Measurements from ENCODE around the gene MELK. TPM values are rescaled to one million over a fixed set of nuclear protein-coding genes. Genes with fewer than 3 reads are reported as not detected.

MELK gene
- polyA plus RNA-seq, 1 donor from 2014 or later, result 1.8 TPM

- H3K79me2 ChIP-seq (replicated peaks; ENCODE audit: insufficient read depth, low read length), result no peaks in the 10 kb centered on the region
- no peak overlapping the region for H3K4me3 ChIP-seq (ENCODE audit: low read length)
- no peak overlapping the region for H2AFZ ChIP-seq (ENCODE audit: low read depth, low read length)
- no peaks in the 10 kb centered on the region for H3K27me3 ChIP-seq (ENCODE audit: insufficient read depth, low read depth, low read length)
- H3K36me3 ChIP-seq (ENCODE audit: insufficient read depth, low read length), result no peaks in the 10 kb centered on the region
- H3K9me3 ChIP-seq (ENCODE audit: low read length), result no peaks in the 10 kb centered on the region
- H3K4me2 ChIP-seq (ENCODE audit: low read length), result no peak overlapping the region
- H3K9me2 ChIP-seq (ENCODE audit: insufficient read depth, low read length), result no peaks in the 10 kb centered on the region
- H3F3A ChIP-seq (ENCODE audit: insufficient read depth, low read length, poor library complexity, severe bottlenecking), result no peaks in the 10 kb centered on the region
- no peak for TF ChIP-seq MXI1 (conservative IDR thresholded peaks at IDR 0.05; ENCODE audit: poor library complexity, severe bottlenecking)
- no peak for TF ChIP-seq POLR2AphosphoS5 (IDR thresholded peaks at IDR 0.05)
- TF ChIP-seq TAF1 (IDR thresholded peaks at IDR 0.05; ENCODE audit: low read depth), result no peak
- no peak for TF ChIP-seq SMC3 (conservative IDR thresholded peaks at IDR 0.05; ENCODE audit: poor library complexity)
- H3K9ac ChIP-seq (ENCODE audit: low read length), result no peak overlapping the region
- no peak overlapping the region for H3K27ac ChIP-seq (ENCODE audit: low read length)
- no peaks in the 10 kb centered on the region for H4K20me1 ChIP-seq (ENCODE audit: insufficient read depth)
Observed at GRCh38 chr9:36592801-36593583, 20.3 kb downstream of the MELK start.

- Histone ChIP-seq H3K79me2 (replicated peaks; ENCODE audit: insufficient read depth, low read length) (no peaks in the 10 kb centered on the region), H3K36me3 (ENCODE audit: insufficient read depth, low read length) (no peaks in the 10 kb centered on the region), H4K20me1 (ENCODE audit: insufficient read depth) (no peaks in the 10 kb centered on the region), H3F3A (ENCODE audit: insufficient read depth, low read length, poor library complexity, severe bottlenecking) (no peaks in the 10 kb centered on the region), H3K9me3 (ENCODE audit: low read length) (no peaks in the 10 kb centered on the region), H3K27me3 (ENCODE audit: insufficient read depth, low read depth, low read length) (no peaks in the 10 kb centered on the region), H3K9ac (ENCODE audit: low read length) (no peak overlapping the region), H3K4me2 (ENCODE audit: low read length) (no peak overlapping the region), H3K4me3 (ENCODE audit: low read length) (no peak overlapping the region), H3K9me2 (ENCODE audit: insufficient read depth, low read length) (no peaks in the 10 kb centered on the region), H2AFZ (ENCODE audit: low read depth, low read length) (no peak overlapping the region), H3K27ac (ENCODE audit: low read length) (no peak overlapping the region)
- TF ChIP-seq POLR2AphosphoS5 (IDR thresholded peaks at IDR 0.05), result no peak
- TF ChIP-seq TAF1 (IDR thresholded peaks at IDR 0.05; ENCODE audit: low read depth), result no peak
- no peak for TF ChIP-seq RAD21 (conservative IDR thresholded peaks at IDR 0.05)
- TF ChIP-seq EP300 (conservative IDR thresholded peaks at IDR 0.05; ENCODE audit: poor library complexity, severe bottlenecking), result no peak
- no peak for TF ChIP-seq EZH2 (IDR thresholded peaks at IDR 0.05; ENCODE audit: borderline replicate concordance, insufficient read depth, low read length, poor library complexity, severe bottlenecking)
- no peak for TF ChIP-seq REST (IDR thresholded peaks at IDR 0.05; ENCODE audit: borderline replicate concordance)
- TF ChIP-seq MXI1 (conservative IDR thresholded peaks at IDR 0.05; ENCODE audit: poor library complexity, severe bottlenecking), result no peak
- no peak for TF ChIP-seq CTCF (IDR thresholded peaks at IDR 0.05; ENCODE audit: poor library complexity, severe bottlenecking)
- no peak for TF ChIP-seq SMC3 (conservative IDR thresholded peaks at IDR 0.05; ENCODE audit: poor library complexity)
Observed at GRCh38 chr9:36594213-36594612, 21.5 kb downstream of the MELK start.

Data from neural cell (in vitro differentiated cells).